HTERT RPE-1 (cell line): ENCODE measurements around the gene SPTLC2.

Experiments
- in situ Hi-C: fragments of 300-500 bp; cut with MboI; formaldehyde crosslinking; loops from 4 replicates; pipeline ENCODE4 v1.14.3; 2020; ENCODE audit warnings: low sequenced_read_pairs

Gene SPTLC2

DNA sequence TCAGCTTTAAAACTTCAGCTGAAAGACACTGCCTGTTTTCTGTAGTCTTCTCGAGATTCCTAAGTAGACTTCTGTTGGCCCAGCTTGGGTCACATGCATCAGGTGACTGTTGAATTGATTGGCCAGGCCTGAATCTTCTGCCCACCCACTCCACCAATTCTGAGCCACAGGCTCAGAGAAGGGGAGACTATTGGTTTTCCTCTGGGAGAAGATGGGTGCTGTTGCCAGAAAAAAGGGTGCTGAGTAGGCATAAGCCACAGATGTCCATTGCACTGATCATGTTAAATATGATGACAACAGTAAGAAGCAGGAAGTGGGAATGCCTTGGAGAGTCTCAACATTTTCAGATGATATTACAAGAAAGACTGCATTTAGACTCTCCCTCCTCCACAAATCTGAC, 6.8 kb upstream of the SPTLC2 start:
- in situ Hi-C loops, result no loop called here

DNA sequence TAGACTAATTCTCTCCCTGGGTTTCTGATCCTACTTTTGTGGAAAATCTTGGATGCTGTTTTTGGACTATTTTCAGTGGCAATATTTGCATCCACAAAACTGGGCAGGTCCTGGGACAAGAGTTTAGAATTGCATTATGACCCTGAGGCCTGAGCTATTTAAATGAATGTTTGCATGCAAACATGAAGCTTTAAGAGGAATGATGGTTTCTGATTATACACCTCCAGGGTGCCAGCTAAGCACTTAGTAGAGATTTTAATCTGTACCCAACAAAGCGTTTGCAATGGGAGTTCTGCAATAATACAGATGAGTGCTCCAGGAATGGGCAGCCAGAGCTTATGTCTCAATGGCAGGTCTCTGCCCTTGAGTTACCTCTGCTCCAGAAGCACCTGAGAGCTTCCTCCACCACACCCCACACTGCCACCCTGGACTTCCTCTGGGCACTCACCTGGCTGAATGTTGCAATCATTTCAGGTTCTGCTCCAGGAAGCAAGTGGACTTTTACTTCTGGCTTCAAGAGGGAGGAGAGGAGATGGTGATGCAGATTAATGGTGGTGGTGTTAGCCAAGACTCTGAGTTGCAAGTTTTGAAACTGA, 6.0 kb upstream of the SPTLC2 start:
- in situ Hi-C loops, result no loop called here

DNA sequence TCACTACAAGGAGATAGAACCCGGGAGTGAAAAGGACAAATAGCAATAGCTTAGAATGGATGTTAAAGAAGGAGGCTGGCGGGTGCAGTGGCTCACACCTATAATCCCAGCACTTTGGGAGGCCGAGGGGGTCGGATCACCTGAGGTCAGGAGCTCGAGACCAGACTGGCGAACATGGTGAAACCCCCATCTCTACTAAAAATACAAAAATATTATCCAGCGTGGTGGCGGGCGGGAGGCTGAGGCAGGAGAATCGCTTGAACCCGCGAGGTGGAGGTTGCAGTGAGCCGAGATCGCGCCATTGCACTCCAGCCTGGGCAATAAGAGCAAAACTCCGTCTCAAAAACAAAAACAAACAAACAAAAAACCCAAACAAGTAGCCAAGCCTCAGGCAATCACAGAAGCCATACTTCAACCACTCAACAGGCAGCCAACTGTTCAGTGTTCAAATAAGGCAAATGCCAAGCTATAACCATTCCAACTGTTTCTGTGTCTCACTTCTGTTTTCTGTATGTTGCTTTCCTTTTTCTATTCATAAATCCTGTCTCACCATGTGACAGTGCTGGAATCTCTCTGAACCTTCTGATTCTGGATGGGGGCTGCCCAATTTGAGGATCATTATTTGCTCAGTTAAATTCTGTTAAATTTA, 3.9 kb upstream of the SPTLC2 start:
- in situ Hi-C loops, result no loop called here

DNA sequence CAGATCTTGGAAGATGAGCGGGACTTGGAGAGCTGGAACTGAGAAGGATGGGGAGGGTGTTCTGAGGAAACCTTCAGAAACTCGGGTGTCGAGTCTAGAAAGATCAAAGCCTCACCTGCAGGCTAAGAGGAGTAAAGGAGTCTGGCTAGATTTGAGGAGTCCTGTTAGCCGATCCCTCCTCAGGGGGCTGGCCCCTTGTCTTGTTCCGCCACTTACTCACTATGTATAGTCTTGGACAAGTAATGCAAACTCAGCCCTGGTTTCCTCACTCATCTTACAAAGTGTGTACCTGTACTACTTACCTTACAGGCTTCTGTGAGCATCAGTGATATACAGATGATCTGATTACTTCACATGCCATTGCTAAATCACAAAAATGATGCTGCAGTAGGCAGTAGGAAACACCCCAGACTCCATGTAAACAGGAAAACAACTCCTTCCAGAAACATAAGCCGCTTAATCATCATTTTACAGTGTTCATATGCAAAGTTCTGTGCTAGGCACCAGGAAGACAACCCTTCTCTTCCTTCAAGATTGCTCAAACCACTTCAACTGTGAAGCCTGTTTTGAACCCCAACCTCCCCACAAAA, 2.0 kb upstream of the SPTLC2 start:
- in situ Hi-C loops, result no loop called here

DNA sequence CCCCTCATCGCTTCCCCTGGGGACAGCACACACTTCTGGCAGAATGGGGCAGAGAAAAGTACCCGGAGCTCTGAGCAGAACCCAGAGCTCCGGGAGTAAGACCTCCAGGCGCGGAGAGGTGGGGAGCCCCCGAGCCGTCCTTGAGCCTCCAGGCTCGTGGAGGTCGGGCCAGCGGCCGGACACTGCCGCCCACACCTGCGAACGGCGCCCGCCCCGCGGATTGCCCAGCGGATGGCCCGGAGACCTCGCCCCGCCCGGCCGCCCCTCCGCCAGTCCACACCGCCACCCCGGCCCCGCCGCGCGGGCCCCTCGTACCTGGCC, 344 bp downstream of the SPTLC2 start:
- in situ Hi-C loops, result no loop called here

DNA sequence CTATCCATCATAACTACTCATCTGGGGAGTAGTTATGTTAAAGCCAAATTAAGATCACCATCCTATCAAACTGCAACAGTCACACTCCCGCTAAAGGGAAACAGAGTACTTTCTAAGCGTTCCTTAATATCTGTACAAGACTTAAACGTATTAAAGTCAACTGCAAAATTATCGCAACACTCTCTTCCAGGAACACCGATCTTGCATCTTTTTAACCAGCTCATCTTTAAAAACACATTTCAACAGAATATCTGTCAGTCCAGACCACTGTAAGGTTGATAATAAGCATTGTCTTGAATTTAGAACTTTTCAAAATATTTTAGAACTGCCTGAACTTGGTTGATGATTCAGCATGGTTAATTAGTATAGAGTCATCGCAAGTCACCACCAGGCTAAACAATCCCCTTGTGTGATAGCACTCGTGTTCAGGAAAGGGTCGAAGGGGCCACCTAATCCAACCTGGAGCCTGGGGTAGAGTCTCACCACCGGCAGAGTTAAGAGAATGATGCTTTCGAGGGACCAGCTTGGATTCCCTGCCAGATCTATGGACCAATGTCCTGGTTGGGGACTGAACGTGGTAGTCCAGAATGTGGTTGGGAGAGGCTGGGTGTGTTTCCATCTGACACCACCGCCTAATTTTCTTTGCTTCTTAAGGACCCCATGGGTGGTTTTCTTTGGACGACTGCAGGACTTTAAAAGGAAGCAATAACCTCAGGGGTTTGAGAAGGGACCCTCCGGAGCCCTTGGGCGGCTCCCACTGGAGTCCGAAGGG, 890 bp downstream of the SPTLC2 start:
- in situ Hi-C loops, result no loop called here

DNA sequence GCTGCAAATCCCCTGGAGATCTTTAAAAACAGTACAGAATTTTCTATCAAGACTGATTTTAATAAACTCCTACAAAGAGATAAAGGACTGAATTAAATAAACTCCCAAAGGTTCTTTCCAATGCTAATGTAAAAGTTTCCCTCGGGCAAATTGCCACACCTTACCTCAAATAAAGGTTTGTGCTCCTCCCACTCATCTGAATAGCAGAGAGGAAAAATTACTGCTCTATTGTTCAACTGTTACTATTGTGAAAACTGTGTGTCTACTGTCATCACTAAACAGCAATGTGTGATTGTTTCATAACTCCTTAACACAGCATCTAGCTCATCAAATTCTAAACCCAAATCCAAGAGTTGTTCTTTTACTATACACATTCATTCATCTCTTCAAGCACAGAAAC, 3.2 kb downstream of the SPTLC2 start:
- in situ Hi-C loops, result no loop called here

DNA sequence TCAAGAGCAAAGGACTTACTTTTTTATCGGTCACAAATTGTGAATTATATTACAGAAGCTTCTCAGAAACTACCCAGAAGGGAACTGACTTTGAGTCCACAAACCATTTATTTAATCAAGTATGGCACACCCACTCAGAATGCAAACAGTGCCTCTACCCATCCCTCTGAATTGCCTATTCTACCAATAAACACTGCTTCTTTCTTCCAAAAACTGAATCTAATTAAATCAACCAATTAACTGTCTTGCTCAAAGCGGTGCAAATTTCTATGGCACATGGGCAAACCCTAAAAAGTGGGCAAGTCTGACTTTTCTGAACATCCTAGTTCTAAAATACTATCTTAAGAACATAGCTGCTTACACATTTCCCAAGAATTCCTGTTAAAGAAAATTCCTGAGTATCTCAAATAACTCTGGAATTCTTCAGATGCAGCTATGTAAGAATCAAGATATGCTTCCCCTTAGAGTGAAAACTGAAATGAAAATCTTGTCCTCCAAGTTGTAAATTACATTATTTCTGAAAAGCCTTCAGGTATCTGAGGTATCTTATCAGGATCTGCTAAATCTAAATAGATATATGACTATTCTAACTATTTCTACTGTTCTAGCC, 4.3 kb downstream of the SPTLC2 start:
- in situ Hi-C loops, result no loop called here

DNA sequence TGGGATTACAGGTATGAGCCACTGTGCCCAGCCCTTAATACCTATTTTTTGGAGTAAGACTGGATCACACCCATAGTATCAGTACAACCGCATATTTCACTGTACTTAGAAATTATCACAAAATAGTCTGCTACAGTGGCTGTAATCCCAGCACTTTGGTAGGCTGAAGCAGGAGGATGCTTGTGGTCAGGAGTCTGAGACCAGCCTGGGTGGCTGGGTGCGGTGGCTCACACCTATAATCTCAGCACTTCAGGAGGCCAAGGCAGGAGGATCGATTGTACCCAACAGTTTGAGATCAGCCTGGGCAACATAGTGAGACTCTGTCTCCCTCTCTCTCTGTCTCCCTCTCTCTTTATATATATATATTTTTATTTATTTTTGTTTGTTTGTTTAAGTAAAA, 5.9 kb downstream of the SPTLC2 start:
- in situ Hi-C loops, result no loop called here

DNA sequence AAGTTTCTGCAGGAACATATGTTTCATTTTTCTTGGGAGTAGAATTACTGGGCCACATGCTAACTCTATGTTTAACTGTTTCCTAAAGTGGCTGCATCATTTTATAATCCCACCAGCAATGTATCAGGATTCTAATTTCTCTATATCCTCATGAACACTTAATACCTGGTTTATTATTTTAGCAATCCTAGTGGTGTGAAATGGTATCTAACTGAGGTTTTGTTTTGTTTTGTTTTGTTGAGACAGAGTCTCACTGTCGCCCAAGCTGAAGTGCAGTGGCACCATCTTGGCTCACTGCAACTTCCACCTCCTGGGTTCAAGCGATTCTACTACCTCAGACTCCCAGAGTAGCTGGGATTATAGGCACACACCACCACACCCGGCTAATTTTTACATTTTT, 6.5 kb downstream of the SPTLC2 start:
- in situ Hi-C loops, result no loop called here

DNA sequence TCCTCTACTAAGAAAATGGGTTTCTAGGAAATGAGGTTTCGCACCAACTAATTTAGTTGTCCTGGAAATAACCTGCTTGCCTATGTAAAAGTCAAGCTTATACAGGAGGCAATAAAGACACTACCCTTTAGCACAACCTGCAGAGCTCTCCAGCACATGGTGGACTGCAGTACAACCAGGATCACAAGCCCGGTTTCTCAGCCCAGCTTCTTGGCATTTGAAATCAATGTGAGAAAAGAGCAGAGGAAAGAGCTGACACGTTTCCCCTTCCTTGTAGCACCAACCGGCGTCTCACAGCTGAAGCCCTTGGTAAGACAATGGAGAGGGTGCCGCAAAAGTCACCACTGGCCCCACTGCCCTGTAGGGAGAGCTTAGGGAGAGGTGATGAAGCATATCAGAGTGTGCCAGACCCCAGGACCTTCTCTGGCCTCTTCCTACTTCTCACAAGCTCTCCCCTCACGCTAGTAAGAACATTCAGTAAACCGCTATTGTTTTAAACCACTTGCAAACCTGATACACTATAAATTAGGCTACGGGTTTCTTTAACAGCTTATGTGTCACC, 8.6 kb downstream of the SPTLC2 start:
- in situ Hi-C loops, result no loop called here

DNA sequence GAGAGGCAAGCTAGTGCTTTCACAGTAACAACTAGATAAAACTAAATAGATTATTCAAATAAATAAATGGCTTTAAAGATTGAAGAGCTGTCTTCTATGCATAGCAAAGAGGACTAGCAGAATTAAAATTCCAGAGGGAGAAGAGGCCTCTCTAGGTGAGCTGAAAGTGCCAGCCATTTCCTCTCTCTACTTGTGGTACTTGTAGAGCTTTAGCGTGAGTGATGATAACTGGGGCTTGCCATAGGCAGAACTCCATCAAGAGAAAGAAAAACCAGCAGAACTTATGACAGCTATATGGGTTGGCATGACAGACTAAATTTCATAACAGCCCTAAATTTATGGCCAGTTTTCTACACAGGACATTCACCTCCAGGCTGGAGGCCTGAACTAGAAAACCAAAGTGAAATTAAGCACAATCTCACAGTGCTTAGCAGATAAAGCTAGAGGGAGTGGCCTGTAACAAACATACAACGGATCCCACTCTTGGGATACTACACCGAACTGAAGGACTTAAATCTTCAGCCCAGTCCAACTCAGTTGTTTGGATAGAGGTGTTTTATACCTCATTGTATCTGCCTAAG, 11.0 kb downstream of the SPTLC2 start:
- in situ Hi-C loops, result no loop called here

DNA sequence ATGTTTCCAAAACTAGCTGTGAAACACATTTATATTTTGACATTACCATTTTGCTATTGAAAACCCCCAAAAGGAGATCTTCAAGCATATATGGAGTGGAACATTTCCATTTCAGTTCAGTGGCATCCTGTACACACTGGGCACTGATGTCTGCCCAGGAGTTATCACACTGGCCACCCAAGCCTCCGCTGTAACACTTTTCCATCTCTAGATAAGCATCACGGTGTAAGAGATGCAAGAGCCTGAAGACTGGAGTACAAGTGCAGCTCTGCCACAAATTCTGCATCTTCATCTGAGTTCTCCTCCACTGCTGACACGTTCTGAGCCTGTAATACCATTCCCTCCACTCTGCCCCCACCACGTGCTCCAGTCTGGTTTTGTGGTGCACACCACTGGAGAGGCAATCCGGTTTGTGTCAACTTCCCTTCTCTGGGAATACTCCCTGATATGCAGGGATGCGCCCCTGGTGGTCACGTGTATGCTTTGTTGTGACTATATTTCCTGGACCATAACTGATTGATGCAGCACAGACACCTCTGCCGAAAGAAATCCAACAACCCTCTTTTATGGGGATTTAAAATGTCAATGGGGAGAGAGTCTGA, 12.7 kb downstream of the SPTLC2 start:
- in situ Hi-C loops, result no loop called here

DNA sequence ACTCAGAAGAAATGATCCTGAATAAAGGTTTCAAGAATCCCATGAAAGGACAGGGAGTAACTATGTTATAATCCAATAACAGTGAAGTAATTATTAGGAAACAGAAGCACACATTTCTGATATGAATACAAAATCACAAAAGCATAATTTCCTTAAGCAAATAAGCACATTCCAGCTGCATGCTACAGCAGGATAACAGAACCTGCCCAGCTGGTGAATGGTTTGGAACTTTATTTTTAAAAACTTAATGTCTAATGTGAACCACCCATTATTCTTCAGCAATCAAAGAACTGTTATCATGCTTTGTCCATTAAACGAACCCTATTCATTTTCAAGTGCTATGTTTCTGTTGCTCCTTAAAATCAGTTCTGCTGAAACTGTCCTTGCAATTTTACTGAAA, 13.4 kb downstream of the SPTLC2 start:
- in situ Hi-C loops, result no loop called here

DNA sequence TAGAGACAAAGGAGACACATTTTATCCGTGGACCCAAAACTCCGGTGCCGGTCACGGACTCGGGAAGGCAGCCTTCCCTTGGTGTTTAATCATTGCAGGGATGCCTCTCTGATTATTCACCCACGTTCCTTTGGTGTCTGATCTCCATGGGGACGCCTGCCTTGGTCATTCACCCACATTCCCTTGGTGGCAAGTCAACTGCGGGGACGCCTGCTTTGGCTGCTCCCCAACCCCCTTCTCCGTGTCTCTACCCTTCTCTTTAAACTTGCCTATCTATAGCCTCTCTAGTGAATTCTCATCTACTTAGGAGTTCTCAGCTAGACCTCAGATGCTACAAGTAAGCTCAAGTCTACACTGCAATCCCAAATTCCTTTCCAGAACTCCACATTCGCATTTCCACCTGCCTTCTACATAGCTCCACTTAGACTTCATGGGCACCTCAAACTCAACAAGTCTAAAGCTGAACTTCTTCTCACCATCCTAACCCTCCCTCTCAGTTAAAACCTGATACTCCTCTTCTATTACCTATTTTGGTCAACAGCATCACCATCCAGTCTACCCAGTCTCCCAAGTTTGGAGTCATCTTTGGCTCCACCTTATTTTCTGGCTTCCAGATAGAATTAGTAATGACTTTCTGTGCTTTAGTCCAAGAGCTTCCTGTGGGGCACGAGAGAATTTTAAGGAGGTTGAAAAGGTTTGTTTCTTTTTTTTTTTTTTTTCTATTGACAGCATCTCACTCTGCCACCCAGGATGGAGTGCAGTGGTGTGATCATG, 14.4 kb downstream of the SPTLC2 start:
- in situ Hi-C loops, result no loop called here

DNA sequence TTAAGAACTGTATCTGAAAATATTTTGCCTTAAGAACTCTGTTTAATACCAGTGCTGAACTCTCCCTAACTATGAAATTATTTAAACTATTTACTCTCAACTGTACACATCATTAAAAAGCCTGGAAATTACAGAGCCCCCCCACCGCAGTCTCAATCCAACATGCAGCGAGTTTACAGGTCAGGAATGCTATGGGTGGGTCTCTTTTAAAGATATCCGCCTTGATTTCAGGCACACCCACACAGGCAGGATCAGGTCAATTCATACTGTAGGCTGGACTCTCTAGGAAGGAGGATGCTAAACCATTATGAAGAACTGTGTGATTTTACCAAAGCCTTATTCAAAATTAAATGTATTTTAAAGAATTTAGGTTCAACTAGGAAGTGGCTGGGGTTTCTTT, 16.5 kb downstream of the SPTLC2 start:
- in situ Hi-C loops, result no loop called here

DNA sequence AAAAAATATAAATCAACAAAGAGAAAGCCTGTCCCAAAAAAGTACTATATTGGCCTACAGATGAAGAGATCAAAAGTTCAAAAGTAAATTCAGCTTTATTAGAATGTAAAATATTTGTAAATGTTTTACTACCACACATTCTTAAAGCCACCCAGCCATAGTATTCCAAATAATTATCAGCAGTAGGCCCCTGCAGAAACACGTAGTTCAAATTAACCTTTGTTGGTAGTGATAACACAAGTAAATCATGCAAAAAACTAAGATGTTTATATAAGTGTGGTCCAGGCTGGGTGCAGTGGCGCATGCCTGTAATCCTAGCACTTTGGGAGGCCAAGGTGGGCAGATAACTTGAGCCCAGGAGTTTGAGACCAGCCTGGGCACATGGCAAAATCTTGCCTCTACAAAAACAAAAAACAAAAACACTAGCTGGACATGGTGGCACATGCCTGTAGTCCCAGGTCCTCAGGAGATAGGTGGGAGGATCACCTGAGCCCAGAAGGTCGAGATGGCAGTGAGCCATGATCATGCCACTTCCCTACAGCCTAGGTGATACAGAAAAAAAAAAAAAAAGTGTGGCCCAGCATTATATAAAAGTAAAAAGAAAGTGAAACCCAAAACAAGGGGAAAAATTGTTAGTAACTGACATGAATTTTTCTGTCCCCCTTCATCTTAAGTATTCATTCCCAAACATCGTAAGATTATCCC, 17.9 kb downstream of the SPTLC2 start:
- in situ Hi-C loops, result no loop called here

DNA sequence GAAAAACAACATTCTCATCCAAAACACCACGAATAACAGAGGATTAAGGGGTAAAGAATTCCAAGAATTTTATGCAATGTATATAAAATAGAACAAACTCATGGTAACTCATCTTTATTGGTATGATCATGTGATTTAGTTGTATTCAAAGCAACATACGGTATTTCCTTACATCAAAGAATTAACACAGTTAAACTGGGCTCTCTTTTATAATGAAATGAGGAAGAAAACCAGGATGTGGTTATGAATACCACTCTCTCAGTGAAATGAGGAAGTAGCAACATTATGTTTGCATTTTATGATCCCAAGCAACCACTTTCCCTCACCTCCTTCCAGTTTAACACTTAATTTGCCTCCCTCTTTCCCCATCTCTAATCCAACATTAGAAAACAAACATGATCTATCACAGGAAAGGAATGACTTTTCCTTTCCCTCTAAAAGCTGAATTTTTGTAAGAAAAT, 22.9 kb downstream of the SPTLC2 start:
- in situ Hi-C loops, result no loop called here

DNA sequence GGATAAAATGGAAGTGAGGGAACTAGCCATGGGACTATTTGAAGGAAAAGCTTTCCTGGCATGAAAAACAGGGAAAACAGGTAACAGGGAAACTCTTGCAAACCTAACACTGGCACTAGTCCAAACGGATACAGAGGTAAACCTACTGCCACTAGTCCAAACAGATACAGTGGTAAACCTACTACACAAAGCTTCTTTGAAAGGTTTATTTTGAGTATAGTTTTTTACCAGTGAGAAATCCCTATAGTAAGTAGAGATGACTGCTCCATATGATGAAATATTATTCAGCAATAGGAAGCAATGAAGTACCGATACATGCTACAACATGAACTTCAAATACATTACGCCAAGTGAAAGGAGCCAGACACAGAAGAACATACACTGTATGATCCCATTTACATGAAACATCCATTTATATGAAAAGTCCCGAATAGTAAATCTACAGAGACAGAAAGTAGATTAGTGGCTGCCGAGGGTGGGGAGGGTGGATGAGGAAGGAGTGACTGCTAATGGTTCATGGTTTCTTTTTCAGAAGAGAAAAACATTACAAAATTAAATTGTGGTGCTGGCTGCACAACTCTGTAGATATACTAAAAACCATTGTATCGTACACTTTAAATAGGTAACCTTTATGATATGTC, 25.5 kb downstream of the SPTLC2 start:
- in situ Hi-C loops, result no loop called here
